Endothelial cell of umbilical vein (primary cell): ENCODE measurements around the gene TRERF1. TPM values are rescaled to one million over a fixed set of nuclear protein-coding genes. Genes with fewer than 3 reads are reported as not detected.

Experiments used
- BruUV-seq: library from RNA; stranded (reverse); fragments of 400-500 nt; replicated peaks from 2 replicates; lab custom pipeline; 2021; lab: Mats Ljungman, UMichigan
- CTCF ChIA-PET: fragments of 300-600, 350-600 bp; sonication (Branson Sonifier 250); formaldehyde crosslinking; loops from one replicate; lab custom pipeline; 2021; ENCODE audit warnings: antibody characterized with exemption, inconsistent platforms; lab: Charles Lee
- POLR2A ChIA-PET: fragments of 300-600, 350-600 bp; sonication (Branson Sonifier 250); formaldehyde crosslinking; loops from one replicate; lab custom pipeline; 2021; ENCODE audit warnings: antibody characterized with exemption, inconsistent platforms; lab: Charles Lee
- DNase-seq: peaks from one replicate; pipeline ENCODE4 v3.0.0-alpha.2; 2011; ENCODE audit warnings: low read depth, low spot score
- FAIRE-seq: peaks from 2 replicates; lab custom pipeline; 2011; peaks lifted over from hg19 to GRCh38; lab: Jason Lieb, UNC
- H2AFZ ChIP-seq: 2 replicates; pipeline ENCODE4 v1.6.0; 2012; ENCODE audit warnings: low read depth, low read length, control low read depth, inconsistent platforms
- H3K27ac ChIP-seq: 2 replicates; pipeline ENCODE4 v1.5.1; 2011; ENCODE audit warnings: low read depth, mild to moderate bottlenecking, control low read depth, low read length, moderate library complexity; ENCODE audit not compliant: insufficient read depth
- H3K27me3 ChIP-seq, 2 experiments: 2 replicates each; pipeline versions ENCODE4 v1.6.0 to v1.6.1; 2011; ENCODE audit warnings: low read length in 2 of 2, mixed read lengths in 1 of 2; ENCODE audit not compliant: control insufficient read depth in 2 of 2, insufficient read depth in 2 of 2
- H3K36me3 ChIP-seq, 2 experiments: 2 replicates in 1 of 2; 3 replicates in 1 of 2; pipeline ENCODE4 v1.5.1; 2011; ENCODE audit warnings: low read length in 2 of 2, mild to moderate bottlenecking in 1 of 2, moderate library complexity in 1 of 2; ENCODE audit not compliant: control insufficient read depth in 2 of 2, insufficient read depth in 2 of 2; ENCODE audit errors: extremely low read depth in 1 of 2
- H3K4me1 ChIP-seq: 3 replicates; pipeline ENCODE4 v1.5.1; 2011; ENCODE audit warnings: mild to moderate bottlenecking, low read length; ENCODE audit not compliant: control insufficient read depth, insufficient read depth; ENCODE audit errors: extremely low read depth
- H3K4me2 ChIP-seq: 2 replicates; pipeline ENCODE4 v1.6.1; 2011; ENCODE audit warnings: low read length, control low read depth, mixed read lengths; ENCODE audit not compliant: insufficient read depth
- H3K4me3 ChIP-seq, 3 experiments: fragments of 200-600 bp in 1 of 3; sonication (generic), shearing (Covaris generic) in 1 of 3; replicated peaks in 1 of 3; 2 replicates each; pipeline ENCODE4 v1.5.1; 2011 to 2016; ENCODE audit warnings: control low read depth in 3 of 3, low read length in 3 of 3, mild to moderate bottlenecking in 2 of 3, inconsistent platforms in 1 of 3, low read depth in 1 of 3, moderate library complexity in 1 of 3; ENCODE audit not compliant: insufficient read depth in 1 of 3
- H3K79me2 ChIP-seq: 2 replicates; pipeline ENCODE4 v1.6.0; 2012; ENCODE audit warnings: low read length, inconsistent platforms; ENCODE audit not compliant: control insufficient read depth, insufficient read depth
- H3K9ac ChIP-seq: replicated peaks from 2 replicates; pipeline ENCODE3; 2011; ENCODE audit warnings: low read length, control low read depth; ENCODE audit not compliant: insufficient read depth; ENCODE audit errors: extremely low read depth
- H3K9me1 ChIP-seq: replicated peaks from 3 replicates; pipeline ENCODE4 v1.6.0; 2011; ENCODE audit warnings: mild to moderate bottlenecking, low read length; ENCODE audit not compliant: control insufficient read depth, insufficient read depth; ENCODE audit errors: extremely low read depth
- H3K9me3 ChIP-seq: replicated peaks from 2 replicates; pipeline ENCODE4 v1.5.1; 2012; ENCODE audit warnings: low read length, inconsistent platforms; ENCODE audit not compliant: control insufficient read depth, insufficient read depth
- H4K20me1 ChIP-seq: replicated peaks from 2 replicates; pipeline ENCODE3; 2011; ENCODE audit warnings: mild to moderate bottlenecking, low read length; ENCODE audit not compliant: control insufficient read depth, insufficient read depth; ENCODE audit errors: extremely low read depth
- EZH2 ChIP-seq: IDR thresholded peaks from 2 replicates; pipeline ENCODE4 v1.6.1; 2012; ENCODE audit warnings: borderline replicate concordance, low read depth, mild to moderate bottlenecking, moderate library complexity, low read length, inconsistent platforms; ENCODE audit not compliant: severe bottlenecking
- FOS ChIP-seq: IDR thresholded peaks from 2 replicates; pipeline ENCODE4 v1.6.1; 2011; ENCODE audit warnings: mild to moderate bottlenecking, low read length, moderate library complexity, borderline replicate concordance; ENCODE audit not compliant: insufficient read depth
- GATA2 ChIP-seq: IDR thresholded peaks from 2 replicates; pipeline ENCODE4 v1.7.0; 2011; ENCODE audit warnings: low read depth, mild to moderate bottlenecking, moderate library complexity, mixed read lengths, low read length; ENCODE audit not compliant: insufficient read length, insufficient read depth
- JUN ChIP-seq: IDR thresholded peaks from 2 replicates; pipeline ENCODE4 v1.6.1; 2011; ENCODE audit warnings: borderline replicate concordance, low read depth; ENCODE audit not compliant: insufficient read length, insufficient read depth
- MYC ChIP-seq: IDR thresholded peaks from one replicate; pipeline ENCODE4 v1.6.1; 2011; ENCODE audit warnings: mild to moderate bottlenecking, low read depth, low read length
- POLR2A ChIP-seq: IDR thresholded peaks from 2 replicates; pipeline ENCODE4 v1.6.1; 2012; ENCODE audit warnings: low read depth, mild to moderate bottlenecking, control low read depth, low read length
- POLR2AphosphoS5 ChIP-seq: IDR thresholded peaks from 2 replicates; pipeline ENCODE4 v1.6.1; 2012; ENCODE audit warnings: low read depth, mild to moderate bottlenecking, control low read depth, low read length, moderate library complexity; ENCODE audit not compliant: insufficient read depth
- dilution Hi-C: fragments of 300-500 bp; cut with MboI; formaldehyde crosslinking; loops from one replicate; pipeline ENCODE4 v1.15.0; 2019; ENCODE audit warnings: low sequenced_read_pairs; ENCODE audit not compliant: extremely low pct_ligation_motif_present
- intact Hi-C: fragments of 100-400 bp; cut with micrococcal nuclease; formaldehyde crosslinking; loops from one replicate; pipeline ENCODE4 v1.10.0; 2022
- polyA plus RNA-seq, 4 experiments: library from polyadenylated mRNA; depleted of rRNA in 3 of 4; stranded (reverse) in 3 of 4; unstranded in 1 of 4; fragments of >200 nt; gene quantifications; 2 replicates each; pipeline versions ENCODE4 v1.2.1 to v1.2.3, GENCODE V29; 2011 to 2012; ENCODE audit warnings: missing spikeins in 1 of 4
- total RNA-seq: library from RNA; stranded (reverse); gene quantifications from 2 replicates; pipeline ENCODE4 v1.2.3, GENCODE V29; 2021
- TF ChIP-seq, protein P1 (sequence below), 2 donors: IDR thresholded peaks; 1 replicate in 1 of 2; 2 replicates in 1 of 2; pipeline ENCODE4 v1.5.1; 2011; ENCODE audit warnings: low read length in 2 of 2, mild to moderate bottlenecking in 2 of 2, moderate library complexity in 2 of 2, control low read depth in 1 of 2, inconsistent platforms in 1 of 2, low read depth in 1 of 2; ENCODE audit not compliant: insufficient read depth in 1 of 2; ENCODE audit errors: extremely low read depth in 1 of 2
- TF ChIP-seq, protein P2 (sequence below): IDR thresholded peaks from 2 replicates; pipeline ENCODE4 v1.6.1; 2011; ENCODE audit not compliant: insufficient read depth, insufficient read length

TRERF1 gene
- total and polyA plus RNA-seq, 2 donors (not counting 3 experiments of a cell fraction or from before 2014, with no cell fraction given), result 0.73 to 5.5 TPM

GRCh38 chr6:42409581-42409980, 42.1 kb downstream of the TRERF1 start:
- Histone ChIP-seq H3K27ac (no peak overlapping the region), H4K20me1 (no peaks in the 10 kb centered on the region), H2AFZ (no peak overlapping the region), H3K4me1 (peaks cover 5% of the 10 kb centered on the region), H3K9me3 (no peaks in the 10 kb centered on the region), H3K4me3 (no peak overlapping the region), H3K27me3 (no peaks in the 10 kb centered on the region), H3K9me1 (no peaks in the 10 kb centered on the region), H3K4me2 (no peak overlapping the region), H3K79me2 (no peaks in the 10 kb centered on the region), H3K36me3 (no peaks in the 10 kb centered on the region), H3K9ac (no peak overlapping the region)
- DNase-seq (no peak), FAIRE-seq (no peak)
- dilution Hi-C loops (no loop called here), intact Hi-C loops (no loop called here)
- ChIA-PET POLR2A (no interaction called here), CTCF (no interaction called here)
- BruUV-seq, result no TSS peak
- TF ChIP-seq FOS (no peak), EZH2 (no peak), GATA2 (no peak), POLR2A (no peak), MYC (no peak), POLR2AphosphoS5 (no peak)
- TF ChIP-seq, protein P1, sequence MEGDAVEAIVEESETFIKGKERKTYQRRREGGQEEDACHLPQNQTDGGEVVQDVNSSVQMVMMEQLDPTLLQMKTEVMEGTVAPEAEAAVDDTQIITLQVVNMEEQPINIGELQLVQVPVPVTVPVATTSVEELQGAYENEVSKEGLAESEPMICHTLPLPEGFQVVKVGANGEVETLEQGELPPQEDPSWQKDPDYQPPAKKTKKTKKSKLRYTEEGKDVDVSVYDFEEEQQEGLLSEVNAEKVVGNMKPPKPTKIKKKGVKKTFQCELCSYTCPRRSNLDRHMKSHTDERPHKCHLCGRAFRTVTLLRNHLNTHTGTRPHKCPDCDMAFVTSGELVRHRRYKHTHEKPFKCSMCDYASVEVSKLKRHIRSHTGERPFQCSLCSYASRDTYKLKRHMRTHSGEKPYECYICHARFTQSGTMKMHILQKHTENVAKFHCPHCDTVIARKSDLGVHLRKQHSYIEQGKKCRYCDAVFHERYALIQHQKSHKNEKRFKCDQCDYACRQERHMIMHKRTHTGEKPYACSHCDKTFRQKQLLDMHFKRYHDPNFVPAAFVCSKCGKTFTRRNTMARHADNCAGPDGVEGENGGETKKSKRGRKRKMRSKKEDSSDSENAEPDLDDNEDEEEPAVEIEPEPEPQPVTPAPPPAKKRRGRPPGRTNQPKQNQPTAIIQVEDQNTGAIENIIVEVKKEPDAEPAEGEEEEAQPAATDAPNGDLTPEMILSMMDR (IDR thresholded peaks at IDR 0.05; ENCODE audit: extremely low read depth in 1 of 2, insufficient read depth in 1 of 2, low read depth in 1 of 2, low read length in 2 of 2), result no peak

DNA sequence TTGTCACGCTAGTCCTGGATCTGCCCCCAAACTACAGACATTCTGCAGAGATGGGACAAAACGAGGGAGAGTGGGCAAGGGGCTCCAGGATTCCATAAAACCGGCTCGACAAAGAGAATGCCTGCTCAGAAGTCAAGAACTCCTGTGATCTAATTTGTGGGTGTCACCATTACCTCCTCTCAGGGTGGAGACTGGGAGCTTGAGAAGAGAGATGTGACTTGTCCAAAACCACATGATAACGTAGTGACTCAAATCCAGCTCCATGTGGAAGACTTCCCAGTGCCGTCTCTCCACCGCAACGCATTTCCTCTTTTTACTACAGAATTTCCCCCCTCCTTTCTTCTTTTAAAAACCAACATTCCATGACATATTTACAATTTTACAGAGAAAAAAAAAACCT, 44.3 kb downstream of the TRERF1 start:
- POLR2A ChIA-PET, result no interaction called here

More for the DNA sequence above, 44.3 kb downstream of the TRERF1 start:
- dilution Hi-C loops, result no loop called here
- no peaks in the 10 kb centered on the region for H3K36me3 ChIP-seq
- no peak overlapping the region for H3K4me2 ChIP-seq
- H3K9me1 ChIP-seq, result no peaks in the 10 kb centered on the region
- no peak overlapping the region for H3K9ac ChIP-seq
- H3K4me1 ChIP-seq, result peaks cover 8% of the 10 kb centered on the region
- CTCF ChIA-PET, result no interaction called here
- no peak overlapping the region for H3K4me3 ChIP-seq
- H3K9me3 ChIP-seq, result no peaks in the 10 kb centered on the region
- intact Hi-C loops, result no loop called here
- H2AFZ ChIP-seq, result no peak overlapping the region
- H3K27me3 ChIP-seq, result no peaks in the 10 kb centered on the region
- no peaks in the 10 kb centered on the region for H4K20me1 ChIP-seq
- BruUV-seq, result no TSS peak
- no peak for DNase-seq
- no peak for FAIRE-seq
- TF ChIP-seq POLR2A (no peak), MYC (no peak), EZH2 (no peak), POLR2AphosphoS5 (no peak), GATA2 (no peak), JUN (no peak), FOS (no peak)
- TF ChIP-seq, protein P1 (IDR thresholded peaks at IDR 0.05; ENCODE audit: extremely low read depth in 1 of 2, insufficient read depth in 1 of 2, low read depth in 1 of 2, low read length in 2 of 2), result no peak
- TF ChIP-seq, protein P2, sequence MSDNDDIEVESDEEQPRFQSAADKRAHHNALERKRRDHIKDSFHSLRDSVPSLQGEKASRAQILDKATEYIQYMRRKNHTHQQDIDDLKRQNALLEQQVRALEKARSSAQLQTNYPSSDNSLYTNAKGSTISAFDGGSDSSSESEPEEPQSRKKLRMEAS, result no peak
- H3K79me2 ChIP-seq, result no peaks in the 10 kb centered on the region
- no peak overlapping the region for H3K27ac ChIP-seq
